ENCODE results near the gene MAIP1.

The MAIP1 gene

DNA sequence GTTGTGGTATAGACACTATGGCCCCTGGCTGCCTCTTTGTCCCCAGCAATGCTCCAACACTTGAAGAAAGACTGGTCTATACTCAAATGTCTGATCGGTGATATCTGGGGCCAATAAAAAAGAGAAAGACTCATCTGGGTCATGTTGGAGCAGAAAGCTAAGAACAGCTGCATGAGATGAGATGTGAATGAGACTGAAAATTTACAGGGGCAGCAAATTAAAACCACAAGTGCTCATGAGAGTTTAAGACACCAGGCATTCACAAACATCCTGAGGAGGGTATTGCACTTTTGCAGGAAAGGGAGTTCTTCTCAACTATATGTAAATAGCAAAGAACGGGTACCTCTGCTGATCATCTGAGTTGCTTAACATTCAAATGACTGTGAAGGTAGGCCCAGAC is 36.3 kb downstream of the MAIP1 start:
- DNase-seq = no peak

DNA sequence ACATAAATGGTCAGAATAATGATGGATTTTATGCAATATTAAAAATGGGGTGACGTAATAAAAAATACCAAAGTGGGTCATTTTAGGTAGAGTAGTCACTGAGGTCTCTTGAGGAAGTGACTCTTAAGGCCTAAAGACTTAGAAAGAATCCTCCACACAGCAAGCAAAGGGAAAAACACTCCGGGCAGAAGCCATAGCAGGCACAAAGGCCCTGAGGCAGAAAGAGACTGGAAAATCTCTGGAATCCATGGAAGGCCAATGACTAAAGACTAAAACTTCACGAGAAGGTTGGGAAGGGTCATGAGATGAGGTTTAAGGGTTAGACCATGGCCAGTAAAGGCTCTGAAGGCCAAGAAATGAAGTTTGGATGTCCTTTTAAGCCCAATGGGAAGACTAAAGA is 36.9 kb downstream of the MAIP1 start:
- DNase-seq = no peak

DNA sequence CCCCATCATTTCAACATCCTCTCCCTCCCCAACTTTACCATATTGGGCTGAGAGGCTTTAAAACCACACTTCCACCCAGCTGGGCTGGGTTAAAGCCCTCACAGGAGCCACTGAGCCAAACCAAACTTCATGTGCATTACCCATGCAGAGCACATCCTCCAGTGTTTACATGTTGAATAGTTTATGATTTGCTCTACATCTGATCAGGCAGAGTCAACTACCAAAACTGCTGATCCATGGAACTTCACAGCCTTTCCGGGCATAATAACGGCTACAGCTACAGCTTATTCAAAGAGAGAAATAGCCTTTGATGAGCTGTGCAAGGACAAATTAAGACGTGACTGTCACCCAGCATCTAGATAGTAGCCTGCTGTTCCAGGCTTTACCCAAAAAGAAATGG is 39.0 kb downstream of the MAIP1 start:
- no peak for DNase-seq

DNA sequence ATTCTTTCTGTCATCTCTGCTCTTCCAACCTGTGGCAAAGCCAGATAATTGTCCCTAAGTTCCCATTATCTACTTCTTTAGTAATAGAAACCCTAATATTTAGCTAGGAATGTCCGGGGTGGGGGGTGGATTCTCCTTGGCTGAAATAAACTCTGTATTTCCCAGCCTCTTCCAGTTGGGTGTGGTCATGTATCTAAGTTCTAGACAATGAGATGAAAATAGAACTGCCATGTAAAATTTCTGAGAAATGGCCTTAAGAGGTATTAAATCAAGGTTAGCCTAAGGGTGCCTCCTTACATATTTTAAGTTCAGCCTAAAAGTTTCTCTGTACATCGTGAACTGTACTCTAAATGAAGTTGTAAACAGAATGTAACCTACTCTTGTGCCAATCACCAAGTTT is 39.5 kb downstream of the MAIP1 start:
- DNase-seq = no peak

DNA sequence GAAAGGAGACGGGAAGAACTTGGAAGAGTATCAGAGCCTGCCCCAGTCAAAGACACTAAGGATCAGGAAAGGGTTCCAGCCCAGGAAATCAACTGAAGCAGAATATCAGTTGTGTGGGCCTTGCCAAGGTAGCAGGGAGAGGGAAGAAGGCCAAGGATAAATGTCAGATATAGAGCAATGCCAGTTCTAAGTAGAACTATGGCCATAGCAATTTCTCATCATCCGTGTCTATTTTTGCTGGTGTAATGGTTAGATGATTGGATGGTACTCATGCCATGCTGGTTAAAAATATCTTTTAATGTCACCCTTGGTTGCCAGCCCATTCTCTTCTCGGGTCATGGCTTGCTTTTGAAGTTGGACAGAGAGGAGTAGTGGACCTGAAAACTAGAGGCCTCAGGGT is 41.9 kb downstream of the MAIP1 start:
- DNase-seq = no peak

DNA sequence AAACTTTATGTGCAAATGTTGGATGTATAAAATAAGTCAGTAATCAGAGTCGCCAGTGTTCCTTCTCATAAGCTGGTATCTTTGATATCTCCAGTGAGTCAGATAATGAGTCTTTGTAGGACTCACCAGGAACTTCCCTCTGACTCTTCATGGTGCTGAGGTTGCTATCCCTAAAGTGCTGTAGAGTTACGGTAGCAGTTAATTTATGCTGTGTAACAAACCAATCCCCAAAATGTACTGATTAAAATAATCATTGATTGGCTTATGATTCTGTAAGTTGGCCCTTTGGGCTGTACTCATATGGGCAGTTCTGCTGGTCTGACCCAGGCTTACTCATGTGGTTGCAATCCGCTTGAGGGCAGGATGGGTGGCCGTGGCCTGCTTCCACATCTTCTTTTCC is 43.8 kb downstream of the MAIP1 start:
- no peak for DNase-seq

DNA sequence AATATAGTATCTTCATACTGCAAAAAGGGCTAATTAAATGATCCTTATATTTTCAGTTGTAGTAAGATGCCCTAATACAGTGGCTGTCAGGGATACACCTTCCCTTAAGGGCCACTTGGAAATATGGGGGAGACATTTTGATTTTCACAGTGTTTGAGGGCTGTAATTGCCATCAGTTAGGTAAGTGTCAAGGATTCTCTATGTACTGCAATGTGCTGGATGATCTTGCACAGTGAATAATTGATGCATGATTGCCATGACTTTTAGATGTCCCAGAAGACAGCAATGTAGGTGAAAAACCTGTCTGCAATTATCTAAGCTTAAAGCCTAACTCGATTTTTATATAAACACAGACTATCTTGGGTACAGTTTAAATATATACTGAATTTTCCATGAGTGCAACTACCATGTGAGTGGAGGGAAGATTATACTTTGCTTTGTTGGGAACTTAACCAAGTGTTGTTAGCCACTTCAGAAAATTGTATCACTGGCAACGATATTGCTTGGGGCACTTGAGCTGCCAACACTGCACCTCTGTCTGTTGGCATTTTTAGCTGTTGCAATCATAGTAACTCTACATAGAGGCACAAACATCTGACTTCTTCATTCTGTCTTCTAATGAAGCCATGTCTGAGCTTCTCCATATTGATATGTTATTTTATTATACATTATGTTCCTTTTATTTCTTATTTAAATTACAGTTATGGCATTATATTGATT is 45.2 kb downstream of the MAIP1 start:
- no peak for DNase-seq

DNA sequence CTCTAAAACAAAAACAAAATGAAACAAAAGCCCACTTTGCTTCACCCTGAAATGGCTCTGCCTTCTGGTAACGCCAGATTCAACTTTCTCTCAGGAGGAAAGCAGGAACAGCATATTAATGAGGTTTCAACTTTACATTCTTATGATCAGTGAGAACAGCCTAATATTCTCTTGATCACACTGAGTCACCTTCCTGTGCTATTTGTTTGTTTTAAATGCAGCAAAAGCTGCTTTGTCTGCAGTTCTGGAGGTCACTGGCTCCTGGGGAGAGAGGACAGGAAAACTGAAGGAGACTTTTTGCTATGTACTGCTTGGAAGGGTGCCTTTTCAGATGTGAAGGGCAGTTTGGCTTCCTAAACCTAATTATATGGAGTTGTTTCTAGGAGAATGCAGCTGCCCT is 48.1 kb downstream of the MAIP1 start:
- DNase-seq = no peak

DNA sequence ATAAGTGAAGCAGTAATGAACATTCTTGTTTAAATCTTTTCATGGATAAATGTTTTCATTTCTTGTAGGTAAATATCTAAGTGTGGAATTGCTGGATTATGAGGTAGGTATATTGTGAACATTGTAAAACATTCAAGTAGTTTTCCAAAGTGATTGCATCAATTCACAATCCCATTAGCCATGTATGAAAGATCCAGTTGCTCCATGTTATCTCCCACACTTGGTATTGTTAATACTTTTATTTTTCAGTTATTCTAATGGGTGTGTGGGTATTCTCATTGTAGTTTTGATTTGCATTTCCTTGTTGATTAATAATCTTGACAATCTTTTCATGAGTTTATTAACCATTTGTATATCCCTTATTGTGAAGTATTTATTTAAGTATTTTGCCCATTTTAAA is 50.3 kb downstream of the MAIP1 start:
- no peak for DNase-seq

DNA sequence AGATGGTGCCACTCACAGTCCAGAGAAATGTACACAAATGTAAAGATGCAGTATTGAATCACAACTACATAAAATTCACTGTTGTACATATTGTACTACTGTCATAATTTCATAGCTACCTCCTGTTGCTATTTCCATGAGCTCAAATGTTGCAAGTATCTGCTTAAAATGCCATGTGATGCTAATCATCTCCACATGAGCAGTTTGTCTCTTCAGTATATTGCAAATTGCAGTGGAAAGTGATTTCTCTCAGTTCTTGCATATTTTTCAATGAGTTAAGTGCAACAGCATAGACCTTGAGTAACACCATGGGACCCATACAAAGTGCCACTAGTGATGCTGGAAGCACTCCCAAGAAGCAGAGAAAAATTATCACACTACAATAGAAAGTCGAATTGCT is 51.9 kb downstream of the MAIP1 start:
- DNase-seq = no peak

DNA sequence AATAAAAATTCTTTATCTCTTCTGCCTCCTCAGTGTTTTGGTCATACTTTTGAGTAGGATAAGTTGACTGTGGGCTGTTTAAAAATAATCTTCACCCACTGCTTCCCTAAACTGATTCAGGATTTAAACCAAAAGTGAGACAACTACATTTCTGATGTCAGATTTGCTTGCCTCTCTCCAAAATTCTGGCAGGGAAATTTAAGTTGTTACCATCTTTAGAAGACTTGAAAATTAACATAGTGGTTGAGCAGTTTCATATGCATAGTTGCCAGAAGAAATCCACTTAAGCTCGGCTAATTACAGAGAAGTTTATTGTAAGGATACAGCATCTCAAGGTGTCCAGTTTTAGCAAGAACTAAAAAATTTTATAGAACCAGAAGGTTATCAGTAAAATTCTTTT is 57.0 kb downstream of the MAIP1 start:
- no peak for DNase-seq

Measured in T-helper 1 cell (primary cell).